SK-N-SH (cell line): ENCODE results near the gene FLRT3. TPM values are rescaled to one million over a fixed set of nuclear protein-coding genes. Genes with fewer than 3 reads are reported as not detected.

Experiments
- CTCF ChIA-PET: fragments of 300-600, 350-600 bp; formaldehyde crosslinking; extraction: SDS; loops from one replicate; lab custom pipeline; 2021; lab: Yijun Ruan, JAX
- POLR2A ChIA-PET: fragments of 350-600 bp; sonication (Branson Sonifier 250); formaldehyde crosslinking; extraction: SDS; loops from one replicate; lab custom pipeline; 2020; ENCODE audit warnings: antibody characterized with exemption, inconsistent platforms; lab: Yijun Ruan, JAX
- DNase-seq: peaks from one replicate; pipeline ENCODE4 v3.0.0; 2012
- H2AFZ ChIP-seq: fragments of 200-600 bp; sonication (generic); 2 replicates; pipeline ENCODE4 v1.8.1; 2016; ENCODE audit warnings: antibody characterized with exemption, mild to moderate bottlenecking, low read depth
- H3F3A ChIP-seq: fragments of 200-600 bp; sonication (generic); replicated peaks from 2 replicates; pipeline ENCODE3; 2016; ENCODE audit warnings: antibody characterized with exemption, mild to moderate bottlenecking; ENCODE audit not compliant: insufficient read depth
- H3K27ac ChIP-seq, 2 experiments: fragments of 200-500 bp in 1 of 2; fragments of 200-600 bp in 1 of 2; sonication (Bioruptor generic) in 1 of 2; sonication (generic), shearing (Covaris generic) in 1 of 2; 2 replicates each; pipeline versions ENCODE4 v1.5.1 to v1.6.1; 2014 to 2016; ENCODE audit warnings: low read depth in 2 of 2, inconsistent platforms in 1 of 2, low read length in 1 of 2, mild to moderate bottlenecking in 1 of 2, mixed read lengths in 1 of 2
- H3K27me3 ChIP-seq: fragments of 200-600 bp; sonication (generic), shearing (Covaris generic); 2 replicates; pipeline ENCODE4 v1.6.1; 2016; ENCODE audit warnings: mixed run types; ENCODE audit not compliant: insufficient read depth
- H3K36me3 ChIP-seq, 2 experiments: fragments of 200-500 bp in 1 of 2; fragments of 200-600 bp in 1 of 2; sonication (Bioruptor generic) in 1 of 2; sonication (generic) in 1 of 2; replicated peaks in 1 of 2; 2 replicates each; pipeline versions ENCODE3 to v1.5.1; 2014 to 2016; ENCODE audit warnings: low read length in 1 of 2, mild to moderate bottlenecking in 1 of 2; ENCODE audit not compliant: insufficient read depth in 2 of 2, control insufficient read depth in 1 of 2
- H3K4me1 ChIP-seq, 2 experiments: fragments of 200-500 bp in 1 of 2; fragments of 200-600 bp in 1 of 2; sonication (Bioruptor generic) in 1 of 2; sonication (generic), shearing (Covaris generic) in 1 of 2; 2 replicates each; pipeline versions ENCODE4 v1.5.1 to v1.6.1; 2014 to 2016; ENCODE audit warnings: low read depth in 1 of 2, low read length in 1 of 2, mixed run types in 1 of 2; ENCODE audit not compliant: insufficient read depth in 2 of 2, control insufficient read depth in 1 of 2
- H3K4me2 ChIP-seq: fragments of 200-600 bp; sonication (generic), shearing (Covaris generic); 2 replicates; pipeline ENCODE4 v1.6.1; 2017; ENCODE audit warnings: mixed run types
- H3K4me3 ChIP-seq, 2 experiments: fragments of 200-500 bp in 1 of 2; fragments of 200-600 bp in 1 of 2; sonication (Bioruptor generic) in 1 of 2; sonication (generic), shearing (Covaris generic) in 1 of 2; 2 replicates each; pipeline versions ENCODE4 v1.5.1 to v1.8.1; 2014 to 2016; ENCODE audit warnings: low read depth in 2 of 2, inconsistent platforms in 1 of 2, low read length in 1 of 2, mild to moderate bottlenecking in 1 of 2, mixed read lengths in 1 of 2, moderate library complexity in 1 of 2
- H3K79me2 ChIP-seq: fragments of 200-600 bp; sonication (generic); 2 replicates; pipeline ENCODE4 v1.8.1; 2017; ENCODE audit warnings: mild to moderate bottlenecking; ENCODE audit not compliant: insufficient read depth
- H3K9ac ChIP-seq: fragments of 200-600 bp; sonication (generic); 2 replicates; pipeline ENCODE4 v1.6.1; 2017; ENCODE audit warnings: mixed run types
- H3K9me2 ChIP-seq: fragments of 200-600 bp; sonication (generic); 2 replicates; pipeline ENCODE4 v1.6.1; 2017; ENCODE audit warnings: mixed run types
- H3K9me3 ChIP-seq: fragments of 200-600 bp; sonication (generic); 2 replicates; pipeline ENCODE4 v1.6.1; 2017; ENCODE audit warnings: mixed run types, mild to moderate bottlenecking, moderate library complexity
- H4K20me1 ChIP-seq: fragments of 200-600 bp; sonication (generic); 2 replicates; pipeline ENCODE4 v1.6.1; 2017; ENCODE audit warnings: mild to moderate bottlenecking, mixed run types; ENCODE audit not compliant: insufficient read depth
- CTCF ChIP-seq: fragments of 200-600 bp; sonication (generic); IDR thresholded peaks from 2 replicates; pipeline ENCODE4 v1.6.1; 2017; ENCODE audit warnings: antibody characterized with exemption, mild to moderate bottlenecking, moderate library complexity
- ELF1 ChIP-seq: IDR thresholded peaks from 2 replicates; pipeline ENCODE4 v1.4.0; 2012
- EZH2phosphoT487 ChIP-seq: fragments of 200-600 bp; sonication (generic); IDR thresholded peaks from 2 replicates; pipeline ENCODE4 v1.6.1; 2017; ENCODE audit warnings: low read depth, mixed run types, mild to moderate bottlenecking, antibody characterized with exemption, moderate library complexity, borderline replicate concordance
- FOXJ3 ChIP-seq: sonication (generic); formaldehyde crosslinking; IDR thresholded peaks from 2 replicates; pipeline ENCODE4 v1.5.1; 2020; ENCODE audit warnings: mild to moderate bottlenecking, missing genetic modification reagents
- GATA2 ChIP-seq: sonication (generic); formaldehyde crosslinking; IDR thresholded peaks from 2 replicates; pipeline ENCODE4 v1.5.0; 2020; ENCODE audit warnings: mild to moderate bottlenecking, missing genetic modification reagents
- IRF3 ChIP-seq: fragments of 150-350 bp; IDR thresholded peaks from 2 replicates; pipeline ENCODE4 v1.6.1; 2016; ENCODE audit warnings: mild to moderate bottlenecking, low read depth, low read length
- MEF2A ChIP-seq: IDR thresholded peaks from 2 replicates; pipeline ENCODE4 v1.4.0; 2012; ENCODE audit warnings: low read depth, borderline replicate concordance
- MXI1 ChIP-seq: IDR thresholded peaks from 2 replicates; pipeline ENCODE4 v1.6.1; 2012; ENCODE audit warnings: mild to moderate bottlenecking, low read depth, low read length, improper control_type of control experiment
- NRF1 ChIP-seq: IDR thresholded peaks from 2 replicates; pipeline ENCODE4 v1.6.1; 2012; ENCODE audit warnings: low read depth, mild to moderate bottlenecking, low read length
- PBX3 ChIP-seq: IDR thresholded peaks from 2 replicates; pipeline ENCODE4; 2012
- RAD21 ChIP-seq: IDR thresholded peaks from 2 replicates; pipeline ENCODE4 v1.6.1; 2012; ENCODE audit warnings: mild to moderate bottlenecking, low read length
- SIN3A ChIP-seq: IDR thresholded peaks from 2 replicates; pipeline ENCODE4 v1.6.1; 2012; ENCODE audit warnings: low read depth, mild to moderate bottlenecking, low read length, moderate library complexity, borderline replicate concordance
- TCF12 ChIP-seq: IDR thresholded peaks from 2 replicates; pipeline ENCODE4 v1.4.0; 2012
- TEAD4 ChIP-seq: IDR thresholded peaks from 2 replicates; pipeline ENCODE4 v1.4.0; 2012; ENCODE audit warnings: mild to moderate bottlenecking, borderline replicate concordance; ENCODE audit not compliant: insufficient read depth
- YY1 ChIP-seq: IDR thresholded peaks from 2 replicates; pipeline ENCODE4 v1.4.0; 2012; ENCODE audit warnings: low read depth, mild to moderate bottlenecking
- WGBS: methylation state at CpG from one replicate; pipeline ENCODE4 v1.1.6; 2017; ENCODE audit warnings: low lambda C conversion rate; 5-methylcytosine and 5-hydroxymethylcytosine counted together
- polyA plus RNA-seq, 3 experiments: library from polyadenylated mRNA; depleted of rRNA; stranded (reverse); fragments of >200 nt; gene quantifications; 2 replicates each; pipeline ENCODE4 v1.2.3, GENCODE V29; 2012

Gene FLRT3
- polyA plus RNA-seq, 1 of the 3 experiments (the other 2 are of a cell fraction), result 1.8 TPM

GRCh38 chr20:14303651-14304050, 33.8 kb downstream of the FLRT3 start:
- H2AFZ ChIP-seq, result no peak overlapping the region
- no peaks in the 10 kb centered on the region for H3K36me3 ChIP-seq
- no peaks in the 10 kb centered on the region for H3K9me2 ChIP-seq
- no peaks in the 10 kb centered on the region for H3K9me3 ChIP-seq
- H3F3A ChIP-seq, result no peaks in the 10 kb centered on the region
- H3K9ac ChIP-seq, result no peak overlapping the region
- H3K4me2 ChIP-seq, result no peak overlapping the region
- no peaks in the 10 kb centered on the region for H3K27me3 ChIP-seq
- no peaks in the 10 kb centered on the region for H3K79me2 ChIP-seq
- no peak for DNase-seq
- POLR2A ChIA-PET, result no interaction called here
- H3K4me1 ChIP-seq, result no peaks in the 10 kb centered on the region
- no peak overlapping the region for H3K27ac ChIP-seq
- H4K20me1 ChIP-seq, result no peaks in the 10 kb centered on the region
- TF ChIP-seq MEF2A, result no peak
- no peak for TF ChIP-seq SIN3A
- TF ChIP-seq RAD21, result no peak
- no peak for TF ChIP-seq CTCF
- no peak for TF ChIP-seq TCF12
- no peak for TF ChIP-seq IRF3
- no peak for TF ChIP-seq ELF1
- no peak for TF ChIP-seq NRF1
- no peak for TF ChIP-seq PBX3
- no peak for TF ChIP-seq FOXJ3 (CRISPR knock-in tag)
- no peak for TF ChIP-seq GATA2 (CRISPR knock-in tag)
- no peak for TF ChIP-seq MXI1
- TF ChIP-seq TEAD4, result no peak
- TF ChIP-seq YY1, result no peak
- H3K4me3 ChIP-seq, result no peak overlapping the region
- CTCF ChIA-PET, result no interaction called here

GRCh38 chr20:14303106-14303505, 34.3 kb downstream of the FLRT3 start:
- Histone ChIP-seq H3K9me3 (no peaks in the 10 kb centered on the region), H3K4me2 (no peak overlapping the region), H3K79me2 (no peaks in the 10 kb centered on the region), H3K9ac (no peak overlapping the region), H3K27me3 (no peaks in the 10 kb centered on the region), H3K4me3 (no peak overlapping the region), H3K36me3 (no peaks in the 10 kb centered on the region), H3K4me1 (no peaks in the 10 kb centered on the region), H3F3A (no peaks in the 10 kb centered on the region), H3K27ac (no peak overlapping the region), H3K9me2 (no peaks in the 10 kb centered on the region), H4K20me1 (no peaks in the 10 kb centered on the region), H2AFZ (no peak overlapping the region)
- ChIA-PET CTCF (interaction anchor here (0.6 kb wide), 1 partner anchor 104 kb away, joined by 4 read pairs; no protein-coding TSS in a partner anchor), POLR2A (no interaction called here)
- 78% methylated on average over 4 of the region's 6 CpGs for WGBS
- DNase-seq, result no peak
- no peak for TF ChIP-seq EZH2phosphoT487
